Smooth muscle cell (in vitro differentiated cells): ENCODE measurements around the gene PIK3R6. TPM values are rescaled to one million over a fixed set of nuclear protein-coding genes. Genes with fewer than 3 reads are reported as not detected.

Source experiments
- DNase-seq: peaks from one replicate; lab custom pipeline; 2025; ENCODE audit not compliant: unreplicated experiment; lab: John Stamatoyannopoulos, UW
- H2AFZ ChIP-seq: fragments of 200-600 bp; sonication (generic); 2 replicates; pipeline ENCODE4 v1.6.0; 2016; ENCODE audit warnings: antibody characterized with exemption, low read depth, mild to moderate bottlenecking
- H3F3A ChIP-seq: fragments of 200-600 bp; sonication (generic); 2 replicates; pipeline ENCODE4 v1.6.0; 2017; ENCODE audit warnings: antibody characterized with exemption, low read depth
- H3K27ac ChIP-seq: fragments of 200-600 bp; sonication (generic); 2 replicates; pipeline ENCODE4 v1.5.1; 2016; ENCODE audit warnings: low read depth, mild to moderate bottlenecking
- H3K27me3 ChIP-seq: fragments of 200-600 bp; sonication (generic); 2 replicates; pipeline ENCODE4 v1.6.1; 2016; ENCODE audit warnings: low read depth, mild to moderate bottlenecking
- H3K36me3 ChIP-seq: fragments of 200-600 bp; sonication (generic); 2 replicates; pipeline ENCODE4 v1.5.1; 2016; ENCODE audit warnings: low read depth
- H3K4me1 ChIP-seq: fragments of 200-600 bp; sonication (generic); 2 replicates; pipeline ENCODE4 v1.5.1; 2016; ENCODE audit warnings: low read depth
- H3K4me2 ChIP-seq: fragments of 200-600 bp; sonication (generic); 2 replicates; pipeline ENCODE4 v1.6.0; 2016; ENCODE audit warnings: mild to moderate bottlenecking
- H3K4me3 ChIP-seq: fragments of 200-600 bp; sonication (generic); 2 replicates; pipeline ENCODE4 v1.5.1; 2016; ENCODE audit warnings: mild to moderate bottlenecking
- H3K79me2 ChIP-seq: fragments of 200-600 bp; sonication (generic); 2 replicates; pipeline ENCODE4 v1.6.0; 2016; ENCODE audit warnings: low read depth, mild to moderate bottlenecking
- H3K9ac ChIP-seq: fragments of 200-600 bp; sonication (generic); 2 replicates; pipeline ENCODE4 v1.6.0; 2016; ENCODE audit warnings: low read depth
- H3K9me3 ChIP-seq: fragments of 200-600 bp; sonication (generic); replicated peaks from 2 replicates; pipeline ENCODE4 v1.5.1; 2016; ENCODE audit warnings: low read depth
- H4K20me1 ChIP-seq: fragments of 200-600 bp; sonication (generic); 2 replicates; pipeline ENCODE4 v1.6.0; 2016; ENCODE audit warnings: low read depth
- WGBS: methylation state at CpG from one replicate; pipeline ENCODE4 v1.1.7; 2016; ENCODE audit warnings: low lambda C conversion rate; 5-methylcytosine and 5-hydroxymethylcytosine counted together
- polyA plus RNA-seq: library from polyadenylated mRNA; unstranded; fragments of >200 nt; fragmentation: Nextera tagmentation; extraction: Ambion mirVana; gene quantifications from 2 replicates; pipeline ENCODE4 v1.2.1, GENCODE V29; 2016
- total RNA-seq: library from RNA; depleted of rRNA; stranded (reverse); fragments of >200 nt; gene quantifications from 2 replicates; pipeline ENCODE4 v1.2.3, GENCODE V29; 2014
- TF ChIP-seq, protein P1 (sequence below): fragments of 200-600 bp; sonication (generic); IDR thresholded peaks from 2 replicates; pipeline ENCODE4 v1.5.1; 2017; ENCODE audit warnings: borderline replicate concordance, mild to moderate bottlenecking, antibody characterized with exemption; ENCODE audit not compliant: insufficient read depth, poor library complexity, severe bottlenecking

The PIK3R6 gene
- total and polyA plus RNA-seq, 2 experiments from 2014 or later, result not detected

- no peak overlapping the region for H3K27ac ChIP-seq
- H3K9me3 ChIP-seq, result no peaks in the 10 kb centered on the region
- H3K4me1 ChIP-seq, result no peaks in the 10 kb centered on the region
- H2AFZ ChIP-seq, result no peak overlapping the region
- H3F3A ChIP-seq, result no peaks in the 10 kb centered on the region
- no peak overlapping the region for H3K4me2 ChIP-seq
- H3K9ac ChIP-seq, result no peak overlapping the region
- no peaks in the 10 kb centered on the region for H4K20me1 ChIP-seq
- TF ChIP-seq, protein P1, sequence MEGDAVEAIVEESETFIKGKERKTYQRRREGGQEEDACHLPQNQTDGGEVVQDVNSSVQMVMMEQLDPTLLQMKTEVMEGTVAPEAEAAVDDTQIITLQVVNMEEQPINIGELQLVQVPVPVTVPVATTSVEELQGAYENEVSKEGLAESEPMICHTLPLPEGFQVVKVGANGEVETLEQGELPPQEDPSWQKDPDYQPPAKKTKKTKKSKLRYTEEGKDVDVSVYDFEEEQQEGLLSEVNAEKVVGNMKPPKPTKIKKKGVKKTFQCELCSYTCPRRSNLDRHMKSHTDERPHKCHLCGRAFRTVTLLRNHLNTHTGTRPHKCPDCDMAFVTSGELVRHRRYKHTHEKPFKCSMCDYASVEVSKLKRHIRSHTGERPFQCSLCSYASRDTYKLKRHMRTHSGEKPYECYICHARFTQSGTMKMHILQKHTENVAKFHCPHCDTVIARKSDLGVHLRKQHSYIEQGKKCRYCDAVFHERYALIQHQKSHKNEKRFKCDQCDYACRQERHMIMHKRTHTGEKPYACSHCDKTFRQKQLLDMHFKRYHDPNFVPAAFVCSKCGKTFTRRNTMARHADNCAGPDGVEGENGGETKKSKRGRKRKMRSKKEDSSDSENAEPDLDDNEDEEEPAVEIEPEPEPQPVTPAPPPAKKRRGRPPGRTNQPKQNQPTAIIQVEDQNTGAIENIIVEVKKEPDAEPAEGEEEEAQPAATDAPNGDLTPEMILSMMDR, result no peak
- no peaks in the 10 kb centered on the region for H3K79me2 ChIP-seq
- H3K27me3 ChIP-seq, result no peaks in the 10 kb centered on the region
- no peak for DNase-seq
- H3K4me3 ChIP-seq, result no peak overlapping the region
- no peaks in the 10 kb centered on the region for H3K36me3 ChIP-seq
- WGBS, result 96% methylated on average over 15 of the region's 16 CpGs
These were observed 38.2 kb downstream of the PIK3R6 start for GRCh38 chr17:8829036-8829941.

GRCh38 chr17:8828517-8828875, 39.0 kb downstream of the PIK3R6 start:
- H4K20me1 ChIP-seq, result no peaks in the 10 kb centered on the region
- DNase-seq, result no peak
- H3F3A ChIP-seq, result no peaks in the 10 kb centered on the region
- no peaks in the 10 kb centered on the region for H3K36me3 ChIP-seq
- H3K9ac ChIP-seq, result no peak overlapping the region
- no peak overlapping the region for H3K27ac ChIP-seq
- TF ChIP-seq, protein P1, result no peak
- no peak overlapping the region for H2AFZ ChIP-seq
- H3K9me3 ChIP-seq, result no peaks in the 10 kb centered on the region
- H3K27me3 ChIP-seq, result no peaks in the 10 kb centered on the region
- no peaks in the 10 kb centered on the region for H3K79me2 ChIP-seq
- no peak overlapping the region for H3K4me2 ChIP-seq
- 94% methylated on average over 20 of the region's 20 CpGs for WGBS
- H3K4me3 ChIP-seq, result no peak overlapping the region
- no peaks in the 10 kb centered on the region for H3K4me1 ChIP-seq

GRCh38 chr17:8826808-8827435, 40.6 kb downstream of the PIK3R6 start:
- TF ChIP-seq, protein P1, result no peak
- Histone ChIP-seq H3K79me2 (no peaks in the 10 kb centered on the region), H3K4me3 (no peak overlapping the region), H3K27ac (no peak overlapping the region), H2AFZ (no peak overlapping the region), H3K9ac (no peak overlapping the region), H3F3A (no peaks in the 10 kb centered on the region), H3K27me3 (no peaks in the 10 kb centered on the region), H3K36me3 (no peaks in the 10 kb centered on the region), H4K20me1 (no peaks in the 10 kb centered on the region), H3K9me3 (no peaks in the 10 kb centered on the region), H3K4me1 (no peaks in the 10 kb centered on the region), H3K4me2 (no peak overlapping the region)
- no peak for DNase-seq
- 89% methylated on average over 19 of the region's 19 CpGs for WGBS
